NCI-H1694 (cell line): ENCODE measurements around the gene FKBP1B.
"Not testable (repeated sequence)": the region's sequence is repeated elsewhere in the genome, so short reads cannot be mapped to it uniquely, and the experiment has no call there.

ENCODE experiments used
- DNase-seq: peaks from one replicate; lab custom pipeline; 2025; lab: John Stamatoyannopoulos, UW

FKBP1B gene

GRCh38 chr2:24022975-24023575, 26.5 kb upstream of the FKBP1B start:
- no peak for DNase-seq

- DNase-seq, result no peak
Measured at GRCh38 chr2:24024018-24024417, 25.5 kb upstream of the FKBP1B start.

- no peak for DNase-seq
Measured at GRCh38 chr2:24024996-24025663, 24.4 kb upstream of the FKBP1B start.

GRCh38 chr2:24026233-24026632, 23.3 kb upstream of the FKBP1B start:
- no peak for DNase-seq

- no peak for DNase-seq
Measured at GRCh38 chr2:24038786-24039499, 10.6 kb upstream of the FKBP1B start.

GRCh38 chr2:24040511-24040910, 9.0 kb upstream of the FKBP1B start:
- DNase-seq, result no peak

GRCh38 chr2:24043133-24043532, 6.4 kb upstream of the FKBP1B start:
- not testable (repeated sequence) for DNase-seq

GRCh38 chr2:24045511-24046508, 3.7 kb upstream of the FKBP1B start:
- no peak for DNase-seq

GRCh38 chr2:24046599-24046929, 3.0 kb upstream of the FKBP1B start:
- no peak for DNase-seq

- DNase-seq, result peak; percentile 99
Measured at GRCh38 chr2:24046930-24047702, 2.4 kb upstream of the FKBP1B start, which contains the start of gene WDCP. TSS of gene WDCP (minus strand) at chr2:24047391. CDS start at chr2:24039494, 7,897 bp downstream.

GRCh38 chr2:24047703-24048033, 1.9 kb upstream of the FKBP1B start:
- no peak for DNase-seq

GRCh38 chr2:24048769-24049484, 614 bp upstream of the FKBP1B start:
- peak; percentile 26 for DNase-seq

GRCh38 chr2:24050041-24050979, 769 bp downstream of the FKBP1B start:
- no peak for DNase-seq

GRCh38 chr2:24051833-24052232, 2.3 kb downstream of the FKBP1B start:
- no peak for DNase-seq

GRCh38 chr2:24052951-24053350, 3.4 kb downstream of the FKBP1B start:
- no peak for DNase-seq

- DNase-seq, result no peak
Measured at GRCh38 chr2:24054366-24055010, 4.9 kb downstream of the FKBP1B start.

GRCh38 chr2:24055750-24056149, 6.2 kb downstream of the FKBP1B start:
- no peak for DNase-seq

- no peak for DNase-seq
Measured at GRCh38 chr2:24058564-24059271, 9.2 kb downstream of the FKBP1B start.
